Hepatocyte (in vitro differentiated cells): Measurements from ENCODE around the gene MICAL3. TPM values are rescaled to one million over a fixed set of nuclear protein-coding genes. Genes with fewer than 3 reads are reported as not detected.

Experiments
- DNase-seq: peaks from one replicate; pipeline ENCODE4 v3.0.0-alpha.2; 2016; ENCODE audit warnings: low spot score
- H2AFZ ChIP-seq: fragments of 200-600 bp; sonication (generic); 2 replicates; pipeline ENCODE4 v1.6.0; 2016; ENCODE audit warnings: antibody characterized with exemption, mild to moderate bottlenecking
- H3K27ac ChIP-seq: fragments of 200-600 bp; sonication (generic); 2 replicates; pipeline ENCODE4 v1.5.1; 2016; ENCODE audit warnings: mild to moderate bottlenecking
- H3K27me3 ChIP-seq: fragments of 200-600 bp; sonication (generic); 2 replicates; pipeline ENCODE4 v1.6.1; 2016
- H3K36me3 ChIP-seq: fragments of 200-600 bp; sonication (generic); replicated peaks from 2 replicates; pipeline ENCODE4 v1.5.1; 2016; ENCODE audit warnings: low read depth; ENCODE audit not compliant: insufficient read depth
- H3K4me1 ChIP-seq: fragments of 200-600 bp; sonication (generic); 2 replicates; pipeline ENCODE4 v1.5.1; 2016; ENCODE audit warnings: mild to moderate bottlenecking, moderate library complexity; ENCODE audit not compliant: insufficient read depth
- H3K4me2 ChIP-seq: fragments of 200-600 bp; sonication (generic); 2 replicates; pipeline ENCODE4 v1.6.0; 2016
- H3K4me3 ChIP-seq: fragments of 200-600 bp; sonication (generic); 2 replicates; pipeline ENCODE4 v1.5.1; 2016; ENCODE audit warnings: mild to moderate bottlenecking
- H3K79me2 ChIP-seq: fragments of 200-600 bp; sonication (generic); 2 replicates; pipeline ENCODE4 v1.6.0; 2017; ENCODE audit warnings: mild to moderate bottlenecking
- H3K9me2 ChIP-seq: fragments of 200-600 bp; sonication (generic); replicated peaks from 2 replicates; pipeline ENCODE4 v1.6.0; 2017; ENCODE audit warnings: mild to moderate bottlenecking; ENCODE audit not compliant: insufficient read depth
- H3K9me3 ChIP-seq: fragments of 200-600 bp; sonication (generic); 2 replicates; pipeline ENCODE4 v1.5.1; 2016; ENCODE audit warnings: low read depth, mild to moderate bottlenecking
- H4K20me1 ChIP-seq: fragments of 200-600 bp; sonication (generic); 2 replicates; pipeline ENCODE4 v1.6.0; 2016; ENCODE audit warnings: mild to moderate bottlenecking; ENCODE audit not compliant: insufficient read depth, poor library complexity, severe bottlenecking
- CTCF ChIP-seq: fragments of 200-600 bp; sonication (generic); IDR thresholded peaks from 2 replicates; pipeline ENCODE4 v1.5.1; 2016; ENCODE audit warnings: antibody characterized with exemption, mild to moderate bottlenecking; ENCODE audit not compliant: poor library complexity
- EZH2 ChIP-seq: fragments of 200-600 bp; sonication (generic); IDR thresholded peaks from 2 replicates; pipeline ENCODE4 v1.6.1; 2016; ENCODE audit warnings: antibody characterized with exemption, mild to moderate bottlenecking, borderline replicate concordance
- EZH2phosphoT487 ChIP-seq: fragments of 200-600 bp; sonication (generic); IDR thresholded peaks from one replicate; pipeline ENCODE4 v1.6.1; 2018; ENCODE audit warnings: antibody characterized with exemption, mild to moderate bottlenecking, low read depth, moderate library complexity; ENCODE audit not compliant: unreplicated experiment, severe bottlenecking
- WGBS: methylation state at CpG from one replicate; pipeline ENCODE4 v1.1.6; 2016; ENCODE audit warnings: low lambda C conversion rate; ENCODE audit errors: missing lambda C conversion rate; 5-methylcytosine and 5-hydroxymethylcytosine counted together
- polyA plus RNA-seq: library from polyadenylated mRNA; unstranded; fragments of >200 nt; fragmentation: Nextera tagmentation; extraction: Ambion mirVana; gene quantifications from 2 replicates; pipeline ENCODE4 v1.2.1, GENCODE V29; 2016
- total RNA-seq: library from RNA; depleted of rRNA; stranded (reverse); fragments of >200 nt; gene quantifications from 2 replicates; pipeline ENCODE4 v1.2.3, GENCODE V29; 2014

Gene MICAL3
- total and polyA plus RNA-seq, 2 experiments from 2014 or later: 4.6 to 22.7 TPM

GRCh38 chr22:17875631-17876030 is 148.7 kb downstream of the MICAL3 start:
- Histone ChIP-seq H3K36me3 (no peaks in the 10 kb centered on the region), H4K20me1 (no peaks in the 10 kb centered on the region)

GRCh38 chr22:17875156-17875555 is 149.2 kb downstream of the MICAL3 start:
- H3K9me2 ChIP-seq: no peaks in the 10 kb centered on the region
- no peak overlapping the region for H3K4me2 ChIP-seq
- H3K4me1 ChIP-seq: peaks cover 5% of the 10 kb centered on the region
- H3K9me3 ChIP-seq: no peaks in the 10 kb centered on the region
- H3K27me3 ChIP-seq: no peaks in the 10 kb centered on the region
- WGBS: 98% methylated on average over 15 of the region's 15 CpGs
- no peaks in the 10 kb centered on the region for H3K36me3 ChIP-seq
- TF ChIP-seq EZH2: no peak
- no peak for TF ChIP-seq CTCF
- TF ChIP-seq EZH2phosphoT487: no peak
- no peaks in the 10 kb centered on the region for H4K20me1 ChIP-seq
- no peak overlapping the region for H2AFZ ChIP-seq
- no peak overlapping the region for H3K27ac ChIP-seq
- no peak overlapping the region for H3K4me3 ChIP-seq
- no peaks in the 10 kb centered on the region for H3K79me2 ChIP-seq
- DNase-seq: no peak

More at GRCh38 chr22:17875631-17876030, 148.7 kb downstream of the MICAL3 start:
- Histone ChIP-seq H3K79me2 (no peaks in the 10 kb centered on the region), H3K27me3 (no peaks in the 10 kb centered on the region), H2AFZ (no peak overlapping the region), H3K4me2 (no peak overlapping the region), H3K9me3 (no peaks in the 10 kb centered on the region), H3K4me1 (peaks cover under 1% of the 10 kb centered on the region), H3K9me2 (no peaks in the 10 kb centered on the region), H3K4me3 (no peak overlapping the region), H3K27ac (no peak overlapping the region)
- DNase-seq: no peak
- TF ChIP-seq CTCF: no peak
- no peak for TF ChIP-seq EZH2phosphoT487
- TF ChIP-seq EZH2: no peak
- 92% methylated on average over 12 of the region's 12 CpGs for WGBS

GRCh38 chr22:17874231-17874905 is 150.0 kb downstream of the MICAL3 start:
- Histone ChIP-seq H3K27me3 (no peaks in the 10 kb centered on the region), H2AFZ (no peak overlapping the region), H3K9me2 (no peaks in the 10 kb centered on the region), H3K4me3 (no peak overlapping the region), H3K4me1 (peaks cover 10% of the 10 kb centered on the region), H3K9me3 (no peaks in the 10 kb centered on the region), H4K20me1 (no peaks in the 10 kb centered on the region), H3K4me2 (no peak overlapping the region), H3K27ac (no peak overlapping the region), H3K79me2 (no peaks in the 10 kb centered on the region), H3K36me3 (no peaks in the 10 kb centered on the region)
- TF ChIP-seq CTCF (no peak), EZH2phosphoT487 (no peak), EZH2 (no peak)
- 96% methylated on average over 15 of the region's 15 CpGs for WGBS
- DNase-seq: no peak

DNA sequence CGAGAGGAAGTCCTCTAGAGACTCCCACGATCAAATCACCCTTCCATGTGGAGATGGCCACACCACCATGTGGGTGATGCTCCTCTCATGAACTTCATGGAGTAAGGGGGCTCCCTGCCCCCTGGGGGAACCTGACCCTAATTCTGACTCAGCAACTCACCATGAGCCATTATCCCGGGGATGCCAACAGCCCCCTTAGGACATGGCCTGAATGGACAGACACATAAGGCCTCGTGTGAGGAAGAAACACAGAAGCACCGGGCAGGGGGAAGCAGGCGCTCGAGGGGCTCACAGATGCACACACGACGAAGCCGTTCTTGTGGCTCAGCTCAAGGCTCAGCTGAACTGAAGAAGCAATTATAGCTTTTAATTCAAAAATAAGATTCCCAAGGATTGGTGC is 150.6 kb downstream of the MICAL3 start:
- no peak overlapping the region for H3K4me3 ChIP-seq
- H3K36me3 ChIP-seq: no peaks in the 10 kb centered on the region
- H3K27ac ChIP-seq: no peak overlapping the region
- 98% methylated on average over 10 of the region's 10 CpGs for WGBS
- TF ChIP-seq EZH2phosphoT487 (no peak), EZH2 (no peak), CTCF (no peak)
- no peaks in the 10 kb centered on the region for H4K20me1 ChIP-seq
- H3K4me2 ChIP-seq: no peak overlapping the region
- peaks cover 15% of the 10 kb centered on the region for H3K4me1 ChIP-seq
- H3K27me3 ChIP-seq: no peaks in the 10 kb centered on the region
- no peaks in the 10 kb centered on the region for H3K9me3 ChIP-seq
- no peak for DNase-seq
- H3K9me2 ChIP-seq: no peaks in the 10 kb centered on the region
- no peak overlapping the region for H2AFZ ChIP-seq
- no peaks in the 10 kb centered on the region for H3K79me2 ChIP-seq
